Endodermal cell (in vitro differentiated cells): ENCODE results near the gene PFN3. TPM values are rescaled to one million over a fixed set of nuclear protein-coding genes. Genes with fewer than 3 reads are reported as not detected.

Experiments used
- DNase-seq: peaks from one replicate; pipeline ENCODE4 v3.0.0-alpha.2; 2017
- H3K27ac ChIP-seq: 2 replicates; pipeline ENCODE4 v1.5.1; 2013; ENCODE audit warnings: mild to moderate bottlenecking, low read depth, low read length, moderate library complexity
- H3K27me3 ChIP-seq: 2 replicates; pipeline ENCODE4 v1.6.1; 2013; ENCODE audit warnings: mild to moderate bottlenecking, low read length, moderate library complexity; ENCODE audit not compliant: insufficient read depth, control insufficient read depth, poor library complexity, severe bottlenecking
- H3K36me3 ChIP-seq: 2 replicates; pipeline ENCODE4 v1.7.0; 2013; ENCODE audit warnings: mild to moderate bottlenecking, low read length, moderate library complexity; ENCODE audit not compliant: control insufficient read depth, insufficient read depth
- H3K4me1 ChIP-seq: one replicate; pipeline ENCODE4 v1.7.0; 2013; ENCODE audit warnings: low read length; ENCODE audit not compliant: control insufficient read depth, insufficient read depth
- H3K4me3 ChIP-seq: 2 replicates; pipeline ENCODE4 v1.5.1; 2013; ENCODE audit warnings: mild to moderate bottlenecking, low read length, moderate library complexity
- H3K9ac ChIP-seq: 2 replicates; pipeline ENCODE4 v1.6.1; 2013; ENCODE audit warnings: mild to moderate bottlenecking, low read length, moderate library complexity; ENCODE audit not compliant: poor library complexity, severe bottlenecking; ENCODE audit errors: extremely low read depth
- H3K9me3 ChIP-seq: 2 replicates; pipeline ENCODE4 v1.6.1; 2013; ENCODE audit warnings: mild to moderate bottlenecking, low read length, moderate library complexity; ENCODE audit not compliant: control insufficient read depth
- H3K27ac Mint-ChIP-seq: 2 replicates; pipeline ENCODE4 v1.8.0; 2020; ENCODE audit warnings: mixed read lengths
- H3K27me3 Mint-ChIP-seq: 2 replicates; pipeline ENCODE4 v1.8.0; 2021; ENCODE audit warnings: mild to moderate bottlenecking, mixed read lengths; ENCODE audit not compliant: insufficient read depth
- H3K36me3 Mint-ChIP-seq: 2 replicates; pipeline ENCODE4 v1.8.0; 2020; ENCODE audit warnings: low read depth, mixed read lengths
- H3K4me1 Mint-ChIP-seq: 2 replicates; pipeline ENCODE4 v1.8.0; 2020; ENCODE audit warnings: mixed read lengths
- H3K4me3 Mint-ChIP-seq: 2 replicates; pipeline ENCODE4 v1.8.0; 2020; ENCODE audit warnings: mild to moderate bottlenecking, moderate library complexity, mixed read lengths
- H3K9me3 Mint-ChIP-seq: 2 replicates; pipeline ENCODE4 v1.8.0; 2020; ENCODE audit warnings: mild to moderate bottlenecking, mixed read lengths
- CTCF ChIP-seq: fragments of 200-600 bp; sonication (generic); conservative IDR thresholded peaks from 2 replicates; pipeline ENCODE4 v1.5.0; 2021; ENCODE audit warnings: antibody characterized with exemption, mild to moderate bottlenecking
- WGBS, 2 experiments: methylation state at CpG; one replicate each; pipeline versions ENCODE4 v1.1.5 to v1.1.7; 2013; ENCODE audit warnings: missing lambda C conversion rate in 2 of 2, mixed read lengths in 1 of 2; ENCODE audit not compliant: insufficient coverage in 1 of 2, insufficient read length in 1 of 2; 5-methylcytosine and 5-hydroxymethylcytosine counted together
- long read RNA-seq, 4 experiments: library from polyadenylated mRNA in 2 of 4; library from RNA in 1 of 4; library from capped mRNA in 1 of 4; stranded (forward) in 3 of 4; unstranded in 1 of 4; transcript quantifications; one replicate each; pipeline ENCODE4 v2.0.0, GENCODE V29; 2020 to 2021; ENCODE audit warnings: inconsistent platforms in 1 of 4
- polyA plus RNA-seq, 2 experiments: library from polyadenylated mRNA; stranded (reverse); fragments of 50-300 nt; gene quantifications; one replicate each; pipeline ENCODE4 v1.2.3, GENCODE V29; 2013
- total RNA-seq, 2 donors: library from RNA; stranded (reverse); fragmentation: NEBNext Ultra II Directional in 1 of 2; extraction: Animal tissue kit (Norgen Biotek cat#: 25700) in 1 of 2; gene quantifications; 2 replicates in 1 of 2; 3 replicates in 1 of 2; pipeline ENCODE4 v1.2.1, GENCODE V29; 2021

The PFN3 gene
- total RNA-seq = not detected
- not detected for polyA plus RNA-seq (2013, experiment 1 of 2)
- not detected for polyA plus RNA-seq (2013, experiment 2 of 2)
- long read RNA-seq, experiment 1 = 0 reads
- long read RNA-seq, experiment 2 = 0 reads
- long read RNA-seq, experiment 3 = 0 reads
- long read RNA-seq, experiment 4 = 0 reads

GRCh38 chr5:177399997-177400868 is at the start of gene PFN3:
PFN3 (minus strand) TSS chr5:177400661; CDS start chr5:177400576, 85 bp downstream.
- no peak within 1 kb of the TSS for H3K9ac ChIP-seq
- TF ChIP-seq CTCF = peak; percentile 27
- H3K36me3 Mint-ChIP-seq = no peaks in the 10 kb centered on the region
- H3K9me3 Mint-ChIP-seq = no peaks in the 10 kb centered on the region
- H3K4me1 Mint-ChIP-seq = peaks cover 2% of the 10 kb centered on the region
- no peak within 1 kb of the TSS for H3K27ac ChIP-seq
- 85% methylated on average over 80 to 92 of the region's 92 CpGs for WGBS, 2 experiments
- no peaks in the 10 kb centered on the region for H3K36me3 ChIP-seq
- peaks cover 68% of the 10 kb centered on the region for H3K27me3 Mint-ChIP-seq
- peaks cover 57% of the 10 kb centered on the region for H3K27me3 ChIP-seq
- no peak within 1 kb of the TSS for H3K27ac Mint-ChIP-seq
- no peak for DNase-seq
- H3K4me3 ChIP-seq = no peak within 1 kb of the TSS
- no peak within 1 kb of the TSS for H3K4me3 Mint-ChIP-seq
- H3K9me3 ChIP-seq = no peaks in the 10 kb centered on the region
- H3K4me1 ChIP-seq = no peaks in the 10 kb centered on the region

GRCh38 chr5:177449140-177450061 is 48.9 kb upstream of the PFN3 start:
- H3K27me3 ChIP-seq = peaks cover 16% of the 10 kb centered on the region
- H3K4me1 ChIP-seq = peaks cover under 1% of the 10 kb centered on the region
- Mint-ChIP-seq H3K27ac (no peak overlapping the region), H3K4me3 (no peak overlapping the region), H3K27me3 (peaks cover 76% of the 10 kb centered on the region), H3K36me3 (no peaks in the 10 kb centered on the region), H3K4me1 (peaks cover 8% of the 10 kb centered on the region), H3K9me3 (no peaks in the 10 kb centered on the region)
- WGBS, 2 experiments = 89 to 92% methylated on average over 14 to 18 of the region's 18 CpGs
- no peaks in the 10 kb centered on the region for H3K9me3 ChIP-seq
- H3K4me3 ChIP-seq = no peak overlapping the region
- no peak overlapping the region for H3K27ac ChIP-seq
- DNase-seq = no peak
- peaks cover 5% of the 10 kb centered on the region for H3K36me3 ChIP-seq
- no peak for TF ChIP-seq CTCF
- no peak overlapping the region for H3K9ac ChIP-seq

- Histone ChIP-seq H3K36me3 (peaks cover 5% of the 10 kb centered on the region), H3K27ac (peak overlapping the region; percentile 91), H3K9ac (no peak overlapping the region), H3K27me3 (peaks cover 13% of the 10 kb centered on the region), H3K9me3 (no peaks in the 10 kb centered on the region), H3K4me3 (no peak overlapping the region), H3K4me1 (peaks cover 3% of the 10 kb centered on the region)
- peaks cover 72% of the 10 kb centered on the region for H3K27me3 Mint-ChIP-seq
- TF ChIP-seq CTCF = no peak
- H3K36me3 Mint-ChIP-seq = no peaks in the 10 kb centered on the region
- H3K27ac Mint-ChIP-seq = no peak overlapping the region
- H3K9me3 Mint-ChIP-seq = no peaks in the 10 kb centered on the region
- H3K4me1 Mint-ChIP-seq = peaks cover 8% of the 10 kb centered on the region
- WGBS, 2 experiments = 87 to 95% methylated on average over 3 to 6 of the region's 6 CpGs
- no peak for DNase-seq
- H3K4me3 Mint-ChIP-seq = peak overlapping the region; percentile 47
Observed at GRCh38 chr5:177448244-177448950, 47.9 kb upstream of the PFN3 start.
